Fibroblast of lung (primary cell): Measurements from ENCODE around the gene LIMK1. TPM values are rescaled to one million over a fixed set of nuclear protein-coding genes. Genes with fewer than 3 reads are reported as not detected.

Experiments used
- DNase-seq, 2 donors: peaks; one replicate each; pipeline versions ENCODE4 v3.0.0 to v3.0.0-alpha.2; 2010; ENCODE audit warnings: low read depth in 2 of 2
- H2AFZ ChIP-seq: 2 replicates; pipeline ENCODE4 v1.5.1; 2012; ENCODE audit warnings: low read length, control low read depth, inconsistent platforms
- H3K27ac ChIP-seq: 2 replicates; pipeline ENCODE4 v1.5.1; 2011; ENCODE audit warnings: low read length, control low read depth; ENCODE audit not compliant: insufficient read depth
- H3K27me3 ChIP-seq: 2 replicates; pipeline ENCODE4 v1.5.1; 2011; ENCODE audit warnings: mild to moderate bottlenecking, low read length; ENCODE audit not compliant: control insufficient read depth, insufficient read depth
- H3K36me3 ChIP-seq: 2 replicates; pipeline ENCODE4 v1.5.1; 2011; ENCODE audit warnings: low read length; ENCODE audit not compliant: control insufficient read depth, insufficient read depth
- H3K4me1 ChIP-seq: 2 replicates; pipeline ENCODE4 v1.5.1; 2011; ENCODE audit warnings: low read length; ENCODE audit not compliant: control insufficient read depth, insufficient read depth; ENCODE audit errors: extremely low read depth
- H3K4me2 ChIP-seq: 2 replicates; pipeline ENCODE4 v1.5.1; 2011; ENCODE audit warnings: low read length, control low read depth; ENCODE audit not compliant: insufficient read depth; ENCODE audit errors: extremely low read depth
- H3K4me3 ChIP-seq, 4 experiments: fragments of 200-600 bp in 1 of 4; sonication (generic) in 1 of 4; replicated peaks in 1 of 4; 2 replicates each; pipeline ENCODE4 v1.5.1; 2011 to 2016; ENCODE audit warnings: low read length in 4 of 4, low read depth in 3 of 4, mild to moderate bottlenecking in 3 of 4, control low read depth in 2 of 4, inconsistent platforms in 1 of 4, mixed read lengths in 1 of 4; ENCODE audit not compliant: insufficient read depth in 1 of 4; ENCODE audit errors: control extremely low read depth in 1 of 4
- H3K79me2 ChIP-seq: 2 replicates; pipeline ENCODE4 v1.5.1; 2012; ENCODE audit warnings: mild to moderate bottlenecking, low read length, inconsistent platforms; ENCODE audit not compliant: control insufficient read depth, insufficient read depth
- H3K9ac ChIP-seq: 2 replicates; pipeline ENCODE4 v1.5.1; 2011; ENCODE audit warnings: mild to moderate bottlenecking, low read length, control low read depth; ENCODE audit not compliant: insufficient read depth
- H3K9me3 ChIP-seq: 2 replicates; pipeline ENCODE4 v1.5.1; 2012; ENCODE audit warnings: low read depth, low read length; ENCODE audit not compliant: control insufficient read depth, insufficient read depth
- H4K20me1 ChIP-seq: 2 replicates; pipeline ENCODE4 v1.5.1; 2011; ENCODE audit warnings: low read length; ENCODE audit not compliant: control insufficient read depth, insufficient read depth; ENCODE audit errors: extremely low read depth
- CTCF ChIP-seq, 2 donors: IDR thresholded peaks in 1 of 2; conservative IDR thresholded peaks in 1 of 2; 1 replicate in 1 of 2; 2 replicates in 1 of 2; pipeline ENCODE4 v1.5.1; 2011 to 2012; ENCODE audit warnings: low read length in 2 of 2, control low read depth in 1 of 2, inconsistent platforms in 1 of 2, low read depth in 1 of 2, mild to moderate bottlenecking in 1 of 2
- EZH2 ChIP-seq: IDR thresholded peaks from 2 replicates; pipeline ENCODE4 v1.5.1; 2012; ENCODE audit warnings: low read length, control low read depth, mild to moderate bottlenecking; ENCODE audit errors: missing control alignments
- polyA plus RNA-seq, 2 donors: library from polyadenylated mRNA; depleted of rRNA in 1 of 2; stranded (reverse) in 1 of 2; unstranded in 1 of 2; fragments of >200 nt; gene quantifications; 2 replicates each; pipeline ENCODE4 v1.2.1, GENCODE V29; 2011 to 2012; ENCODE audit warnings: missing spikeins in 1 of 2
- total RNA-seq: library from RNA; depleted of rRNA; stranded (reverse); fragments of >200 nt; gene quantifications from 2 replicates; pipeline ENCODE4 v1.2.1, GENCODE V29; 2014

Gene LIMK1
- total and polyA plus RNA-seq, 2 donors (not counting 1 experiment from before 2014, with no cell fraction given): 22.5 TPM

- no peak for DNase-seq
Observed at GRCh38 chr7:74063646-74064045, 20.0 kb upstream of the LIMK1 start.

GRCh38 chr7:74064696-74065095 lies 18.9 kb upstream of the LIMK1 start:
- DNase-seq: no peak
- H4K20me1 ChIP-seq: no peaks in the 10 kb centered on the region
- H2AFZ ChIP-seq: no peak overlapping the region
- H3K79me2 ChIP-seq: no peaks in the 10 kb centered on the region
- H3K27me3 ChIP-seq: no peaks in the 10 kb centered on the region
- no peak overlapping the region for H3K4me3 ChIP-seq
- no peaks in the 10 kb centered on the region for H3K9me3 ChIP-seq
- TF ChIP-seq CTCF (conservative IDR thresholded peaks at IDR 0.05 in 1 of 2, IDR thresholded peaks at IDR 0.05 in 1 of 2; ENCODE audit: low read depth in 1 of 2, low read length in 2 of 2) (no peak), EZH2 (no peak)
- H3K9ac ChIP-seq: no peak overlapping the region
- no peaks in the 10 kb centered on the region for H3K36me3 ChIP-seq
- H3K4me1 ChIP-seq: peaks cover 4% of the 10 kb centered on the region
- no peak overlapping the region for H3K27ac ChIP-seq
- no peak overlapping the region for H3K4me2 ChIP-seq

More at GRCh38 chr7:74063646-74064045, 20.0 kb upstream of the LIMK1 start:
- H3K4me3 ChIP-seq: no peak overlapping the region
- H3K27ac ChIP-seq: no peak overlapping the region
- no peaks in the 10 kb centered on the region for H3K79me2 ChIP-seq
- H3K9me3 ChIP-seq: no peaks in the 10 kb centered on the region
- no peaks in the 10 kb centered on the region for H4K20me1 ChIP-seq
- H3K4me1 ChIP-seq: peaks cover 4% of the 10 kb centered on the region
- no peak overlapping the region for H3K4me2 ChIP-seq
- H2AFZ ChIP-seq: no peak overlapping the region
- H3K27me3 ChIP-seq: no peaks in the 10 kb centered on the region
- no peak overlapping the region for H3K9ac ChIP-seq
- no peaks in the 10 kb centered on the region for H3K36me3 ChIP-seq
- TF ChIP-seq EZH2 (no peak), CTCF (conservative IDR thresholded peaks at IDR 0.05 in 1 of 2, IDR thresholded peaks at IDR 0.05 in 1 of 2; ENCODE audit: low read depth in 1 of 2, low read length in 2 of 2) (no peak)

GRCh38 chr7:74066626-74067025 lies 17.0 kb upstream of the LIMK1 start:
- peaks cover 4% of the 10 kb centered on the region for H3K4me1 ChIP-seq
- TF ChIP-seq EZH2: no peak
- no peak for TF ChIP-seq CTCF (conservative IDR thresholded peaks at IDR 0.05 in 1 of 2, IDR thresholded peaks at IDR 0.05 in 1 of 2; ENCODE audit: low read depth in 1 of 2, low read length in 2 of 2)
- no peaks in the 10 kb centered on the region for H3K27me3 ChIP-seq
- H4K20me1 ChIP-seq: no peaks in the 10 kb centered on the region
- H3K36me3 ChIP-seq: no peaks in the 10 kb centered on the region
- no peak overlapping the region for H3K4me2 ChIP-seq
- no peak overlapping the region for H3K27ac ChIP-seq
- H2AFZ ChIP-seq: no peak overlapping the region
- H3K9me3 ChIP-seq: no peaks in the 10 kb centered on the region
- H3K79me2 ChIP-seq: no peaks in the 10 kb centered on the region
- H3K9ac ChIP-seq: no peak overlapping the region
- no peak overlapping the region for H3K4me3 ChIP-seq
- DNase-seq: no peak
